Stimulated activated CD4-positive, alpha-beta T cell treated with anti-CD3 and anti-CD28 coated beads, Interleukin-4, amount 100 ng/mL, for 4 hours (primary cell): ENCODE results near the gene SRD5A2.

Source experiments
- DNase-seq, 2 experiments: peaks; one replicate each; pipeline ENCODE4 v3.0.0-alpha.2; 2020

Gene SRD5A2, protein sequence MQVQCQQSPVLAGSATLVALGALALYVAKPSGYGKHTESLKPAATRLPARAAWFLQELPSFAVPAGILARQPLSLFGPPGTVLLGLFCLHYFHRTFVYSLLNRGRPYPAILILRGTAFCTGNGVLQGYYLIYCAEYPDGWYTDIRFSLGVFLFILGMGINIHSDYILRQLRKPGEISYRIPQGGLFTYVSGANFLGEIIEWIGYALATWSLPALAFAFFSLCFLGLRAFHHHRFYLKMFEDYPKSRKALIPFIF

DNA sequence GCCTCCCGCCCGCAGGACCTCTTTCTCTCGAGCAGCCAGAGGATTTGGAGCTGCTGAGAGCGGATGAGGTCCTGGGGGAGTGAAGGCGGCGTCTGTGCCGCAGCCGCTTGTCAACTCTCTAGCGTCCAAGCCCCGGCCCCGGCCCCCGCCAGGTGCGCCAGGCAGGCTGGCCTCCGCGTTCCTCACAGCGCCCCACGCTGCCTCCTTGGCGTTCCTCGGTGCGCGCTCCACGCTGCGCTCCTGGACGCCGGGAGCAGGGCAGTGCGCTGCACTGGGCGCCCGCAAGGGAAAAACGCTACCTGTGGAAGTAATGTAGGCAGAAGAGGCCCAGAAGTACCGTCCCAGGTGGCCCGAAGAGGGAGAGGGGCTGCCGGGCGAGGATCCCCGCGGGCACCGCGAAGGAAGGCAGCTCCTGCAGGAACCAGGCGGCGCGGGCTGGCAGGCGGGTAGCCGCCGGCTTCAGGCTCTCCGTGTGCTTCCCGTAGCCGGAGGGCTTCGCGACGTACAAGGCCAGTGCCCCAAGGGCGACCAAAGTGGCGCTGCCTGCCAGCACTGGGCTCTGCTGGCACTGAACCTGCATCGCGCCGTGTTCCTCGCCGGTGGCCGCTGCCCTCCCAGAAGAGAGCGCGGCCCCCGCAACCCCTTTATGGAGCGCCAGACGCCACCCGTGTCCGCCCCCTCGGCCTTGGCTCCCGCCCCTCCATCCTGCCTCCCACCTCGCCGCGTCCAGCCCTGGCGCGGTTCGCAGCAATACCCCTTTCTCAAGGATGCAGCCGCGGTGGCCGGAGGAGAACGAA, at the start of gene SRD5A2:
TSS of gene SRD5A2 (minus strand) at position 618 of the 797 bp plus-strand sequence. CDS start at position 580, 38 bp downstream.
- no peak for DNase-seq

DNA sequence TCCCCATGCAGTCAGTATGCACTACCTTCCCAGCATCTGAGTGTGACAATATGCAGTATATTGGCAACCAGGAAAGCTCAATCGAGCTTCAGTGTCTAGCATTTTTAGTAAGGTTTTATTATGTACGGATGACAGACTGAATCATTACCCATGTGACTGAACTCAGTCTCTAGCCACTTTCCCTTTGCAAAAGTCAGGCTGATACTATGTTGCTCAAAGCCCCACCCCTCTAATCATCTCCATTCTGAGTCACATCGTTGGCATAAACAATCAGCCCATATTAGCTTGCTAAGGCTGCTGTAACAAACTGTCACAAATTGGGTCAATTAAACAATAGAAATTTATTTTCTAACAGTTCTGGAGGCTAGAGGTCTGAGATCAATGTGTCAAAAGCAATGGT, 25.8 kb upstream of the SRD5A2 start:
- no peak for DNase-seq

DNA sequence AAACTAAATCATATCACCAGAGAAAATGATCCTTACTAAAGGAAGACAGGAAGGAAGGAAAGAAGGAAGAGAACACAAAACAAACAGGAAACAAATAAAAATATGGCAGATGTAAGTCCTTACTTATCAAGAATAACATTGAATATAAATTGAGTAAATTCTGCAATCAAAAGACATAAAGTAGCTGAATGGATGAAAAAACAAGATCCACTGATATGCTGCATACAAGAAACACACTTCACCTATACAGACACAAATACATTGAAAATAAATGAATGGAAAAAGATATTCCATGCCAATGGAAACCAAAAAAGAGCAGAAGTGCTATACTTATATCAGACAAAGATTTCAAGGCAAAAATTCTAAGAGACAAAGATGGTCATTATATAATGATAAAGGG, 18.0 kb upstream of the SRD5A2 start:
- DNase-seq = no peak

DNA sequence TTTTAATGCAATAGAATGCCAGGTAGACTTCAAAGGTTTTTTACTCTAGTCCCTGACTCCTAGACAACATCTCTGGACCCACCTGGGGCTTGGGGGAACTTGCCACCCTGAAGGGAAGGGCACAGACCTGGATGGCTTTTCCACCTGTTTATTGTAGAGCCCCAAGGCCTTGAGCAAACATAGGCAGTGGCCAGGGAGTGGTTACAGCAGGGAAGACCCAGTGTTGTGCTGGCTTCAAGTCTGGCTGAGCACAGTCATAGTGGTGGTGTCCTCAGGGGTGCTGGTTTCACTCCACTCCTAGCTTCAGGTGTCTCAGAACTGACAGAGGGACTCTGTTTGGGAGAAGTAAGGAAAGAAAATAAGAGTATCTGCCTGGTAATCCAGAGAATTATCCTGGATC, 5.5 kb upstream of the SRD5A2 start:
- no peak for DNase-seq

DNA sequence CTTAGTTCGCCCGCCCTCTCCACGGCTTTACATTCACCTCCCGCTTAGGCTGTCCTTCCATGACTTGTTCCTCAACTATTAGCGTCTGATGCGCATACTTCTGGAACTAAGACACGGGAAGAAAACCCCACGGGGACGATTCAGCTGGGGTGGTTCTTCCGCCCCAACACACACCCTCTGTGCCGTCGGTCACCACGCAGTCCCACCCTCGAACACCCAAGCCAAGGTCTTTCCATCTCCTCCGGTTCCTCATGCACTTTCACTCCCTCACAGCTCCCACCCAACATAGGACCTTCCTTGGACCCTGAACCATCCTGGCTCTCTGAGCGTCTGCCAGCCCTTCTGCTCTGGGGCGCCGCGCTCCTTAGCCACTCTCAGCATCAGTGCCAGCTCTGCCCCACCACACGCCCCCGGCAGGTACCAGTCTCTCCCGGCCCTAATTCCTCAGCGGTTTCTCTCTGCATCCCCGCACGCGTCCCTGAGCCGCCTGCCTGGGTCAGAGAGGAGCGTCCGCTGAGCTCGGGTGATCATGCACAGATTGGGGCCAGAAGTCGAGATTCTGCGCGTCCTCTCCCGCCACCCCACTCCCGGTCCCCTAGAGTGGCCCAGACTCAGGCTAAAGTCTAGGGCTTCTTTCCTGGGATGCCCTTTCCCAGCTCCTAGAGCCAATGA, 522 bp upstream of the SRD5A2 start:
- no peak for DNase-seq

DNA sequence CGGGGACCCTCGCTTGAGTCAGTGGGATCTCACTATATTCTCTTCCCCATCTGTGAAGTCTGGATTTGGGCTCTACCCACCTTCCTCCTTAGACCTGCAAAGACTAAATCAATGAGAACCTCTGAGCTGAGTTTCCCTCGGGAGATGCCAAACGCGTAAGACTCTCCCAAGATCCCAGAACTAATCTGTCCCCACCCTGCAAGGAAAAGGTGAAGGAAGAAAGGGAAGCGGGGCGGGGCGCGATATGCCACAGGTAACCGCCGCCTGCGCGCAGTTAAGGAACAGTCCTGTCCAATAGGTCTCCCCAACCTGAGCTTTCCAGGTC, 780 bp downstream of the SRD5A2 start:
- DNase-seq = no peak

DNA sequence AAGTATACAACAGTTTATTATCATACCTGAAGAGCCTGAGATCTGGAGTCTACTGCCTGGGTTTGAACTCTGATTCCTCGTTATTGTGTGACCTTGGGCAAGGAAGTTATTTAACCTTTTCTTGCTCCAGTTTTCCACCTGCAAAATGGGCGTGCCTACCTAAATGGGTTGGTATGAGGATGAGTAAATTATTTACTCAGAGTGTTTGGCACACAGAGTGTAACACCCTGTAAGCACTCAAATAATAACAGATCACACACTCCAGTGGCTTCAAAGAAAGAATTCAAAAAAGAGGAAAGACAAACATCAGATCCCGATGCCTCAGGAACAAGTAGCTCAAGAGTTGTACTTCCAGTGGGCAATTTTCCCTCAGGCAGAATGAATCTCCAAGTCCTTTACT, 2.4 kb downstream of the SRD5A2 start:
- DNase-seq = no peak

DNA sequence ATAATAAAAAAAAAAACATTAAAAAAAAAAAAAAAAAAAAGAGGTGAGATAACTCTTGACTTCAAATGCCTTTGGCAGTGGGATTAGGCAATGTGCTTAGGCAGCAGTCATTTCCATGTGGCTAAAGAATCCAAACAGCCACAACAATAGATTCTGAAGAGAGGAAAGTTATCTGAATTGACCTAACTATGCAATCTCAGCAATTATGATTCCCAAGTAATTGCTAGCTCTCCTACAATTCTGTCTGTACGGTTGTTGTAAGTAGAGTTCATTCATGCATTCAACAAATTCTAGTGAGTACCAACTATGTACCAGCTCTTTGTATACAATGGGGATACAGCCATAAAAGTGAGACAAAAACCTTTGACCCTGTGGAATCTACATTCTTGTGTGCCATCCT, 3.6 kb downstream of the SRD5A2 start:
- no peak for DNase-seq

DNA sequence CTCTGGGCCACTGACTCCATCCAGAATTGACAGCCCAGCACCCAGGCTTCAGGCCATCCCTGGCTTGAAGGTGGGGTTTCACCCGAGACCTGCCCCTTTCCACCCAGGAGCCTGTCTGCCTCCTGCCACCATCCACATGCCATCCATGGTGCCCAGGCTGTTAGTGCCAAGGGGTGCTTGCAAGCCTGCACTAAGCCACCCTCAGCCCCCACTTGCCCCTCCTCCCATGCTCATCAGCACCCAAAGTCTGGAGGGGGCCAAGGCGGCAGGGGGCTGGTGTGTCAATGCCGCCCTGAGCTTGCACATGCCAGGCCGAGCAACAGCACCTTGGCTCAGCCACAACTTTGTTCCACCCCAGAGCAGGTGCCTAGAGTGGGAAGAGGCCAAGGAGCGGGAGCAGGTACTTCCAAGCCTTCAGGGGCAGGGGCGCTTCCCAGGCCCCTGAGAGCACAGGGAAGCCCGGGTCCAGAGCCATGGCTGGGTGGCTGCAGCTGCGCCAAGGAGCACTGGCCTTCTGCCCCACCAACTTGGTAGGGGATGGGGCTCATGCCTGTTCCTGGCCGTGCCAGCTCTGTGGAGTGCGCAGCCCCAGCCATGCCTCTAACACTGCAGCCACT, 12.0 kb downstream of the SRD5A2 start:
- no peak for DNase-seq

DNA sequence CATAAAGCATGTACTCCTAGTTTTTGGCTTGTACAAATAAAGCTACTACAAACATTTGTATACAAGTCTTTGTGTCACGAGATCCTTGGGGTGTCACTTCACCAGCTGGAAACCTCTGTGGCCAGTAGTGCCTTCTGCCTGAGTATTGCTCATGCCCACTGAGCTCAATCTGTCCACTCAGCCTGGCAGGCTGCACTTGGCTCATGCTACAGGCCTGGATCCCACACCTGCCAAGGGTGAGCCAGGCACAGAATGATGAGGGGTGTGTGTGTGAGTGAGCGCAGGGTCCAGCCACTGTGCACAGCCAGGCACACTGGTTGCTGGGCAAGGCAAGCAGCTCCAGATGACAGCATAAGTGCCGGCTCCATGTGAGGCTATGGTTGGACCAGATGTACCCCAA, 13.1 kb downstream of the SRD5A2 start:
- no peak for DNase-seq

DNA sequence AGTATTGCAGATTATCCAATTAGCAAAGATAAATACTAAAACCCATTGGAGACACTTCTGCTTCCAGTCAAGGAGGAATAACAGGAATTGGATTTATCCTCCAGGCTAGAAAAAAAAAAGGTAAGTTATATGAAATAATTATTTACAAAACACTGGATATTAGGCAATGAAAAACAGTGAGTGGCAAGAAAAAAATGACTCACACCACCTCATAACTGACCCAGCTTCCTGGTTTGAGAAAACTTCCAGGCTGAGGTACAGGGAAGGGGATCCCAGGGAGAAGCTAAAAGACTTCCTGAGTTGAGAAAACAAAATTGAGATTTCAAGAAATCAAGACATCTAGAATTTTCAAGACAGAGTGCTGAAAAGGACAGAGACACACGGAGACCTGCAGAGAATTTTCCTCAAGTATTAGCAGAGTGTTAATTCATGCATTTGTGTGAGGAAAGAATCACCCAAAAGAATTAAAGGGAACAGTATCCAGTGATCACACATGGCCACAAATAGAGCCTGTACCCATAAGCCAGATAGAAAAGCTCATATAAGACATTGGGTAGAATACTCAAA, 17.4 kb downstream of the SRD5A2 start:
- DNase-seq = no peak

DNA sequence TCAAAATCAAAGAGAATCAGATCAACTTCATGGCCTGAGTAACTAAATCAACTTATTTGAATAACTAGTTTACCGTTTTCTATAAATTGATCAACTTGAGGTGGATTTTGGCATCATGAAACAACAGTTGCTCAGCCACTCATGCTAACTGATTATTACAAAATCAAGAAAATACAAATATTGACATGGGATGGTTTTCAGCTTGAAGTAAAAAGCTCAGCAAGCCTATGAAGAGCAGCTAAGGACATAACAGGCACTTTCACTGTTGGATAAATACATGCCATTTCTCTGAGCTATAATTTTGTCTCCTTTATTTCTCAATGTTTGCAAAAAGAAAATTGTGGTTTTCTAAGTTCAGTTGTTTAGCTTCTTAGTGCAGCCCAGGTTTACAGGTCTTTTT, 18.9 kb downstream of the SRD5A2 start:
- no peak for DNase-seq

DNA sequence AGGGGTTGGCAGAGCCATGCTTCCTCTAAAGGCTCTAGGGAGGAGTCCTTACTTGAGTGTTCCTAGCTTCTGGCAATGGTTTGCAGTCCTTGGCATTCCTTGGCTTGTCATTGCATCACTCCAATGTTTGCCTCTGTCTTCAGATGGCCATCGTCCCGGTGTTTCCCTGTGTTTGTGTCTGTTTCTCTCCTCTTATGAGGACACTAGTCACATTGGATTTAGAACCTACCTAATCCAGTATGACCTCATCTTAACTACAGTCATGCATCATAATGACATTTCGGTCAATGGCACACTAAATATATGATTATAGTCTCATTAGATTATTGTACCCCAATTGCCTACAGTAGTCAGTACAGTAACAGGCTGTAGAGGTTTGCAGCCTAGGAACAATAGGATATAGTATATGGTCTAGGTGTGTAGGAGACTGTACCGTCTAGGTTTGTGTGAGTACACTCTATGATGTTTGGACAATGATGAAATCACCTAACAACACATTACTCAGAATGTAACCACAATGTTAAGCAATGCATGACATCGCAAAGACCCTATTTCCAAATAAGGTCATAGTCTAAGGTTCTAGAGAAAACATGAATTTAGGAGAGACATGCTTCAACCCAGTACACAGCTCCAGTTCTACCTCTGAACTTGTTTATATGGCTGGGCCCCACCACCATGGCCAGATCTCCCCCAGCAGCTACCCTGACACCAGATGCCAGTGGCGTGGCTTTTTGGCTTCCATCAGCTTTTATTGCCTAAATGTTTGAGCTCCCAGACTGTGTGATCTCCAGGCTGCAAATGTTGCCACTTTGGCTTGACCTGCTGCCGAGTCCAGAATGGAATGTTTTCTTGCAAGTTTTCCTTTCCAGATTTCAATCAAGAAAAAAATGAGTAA, 22.1 kb downstream of the SRD5A2 start:
- no peak for DNase-seq

DNA sequence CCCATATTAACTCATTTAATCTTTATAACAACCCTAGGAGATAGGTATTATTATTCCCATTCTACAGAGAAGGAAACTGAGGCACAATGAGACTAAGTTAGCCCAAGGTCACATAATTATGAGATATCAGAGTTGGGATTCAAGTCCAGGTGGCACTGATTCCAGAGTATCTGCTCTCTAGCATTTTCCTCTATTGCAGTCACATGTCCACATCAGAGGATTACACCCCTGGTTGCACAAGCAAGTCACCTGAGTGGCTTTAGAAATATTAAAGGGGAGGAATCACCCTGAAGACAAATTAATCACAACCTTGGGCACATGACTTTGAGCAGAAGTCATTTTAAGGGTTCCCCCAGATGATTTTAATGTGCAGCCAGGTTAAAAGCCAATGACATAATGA, 23.8 kb downstream of the SRD5A2 start:
- no peak for DNase-seq

DNA sequence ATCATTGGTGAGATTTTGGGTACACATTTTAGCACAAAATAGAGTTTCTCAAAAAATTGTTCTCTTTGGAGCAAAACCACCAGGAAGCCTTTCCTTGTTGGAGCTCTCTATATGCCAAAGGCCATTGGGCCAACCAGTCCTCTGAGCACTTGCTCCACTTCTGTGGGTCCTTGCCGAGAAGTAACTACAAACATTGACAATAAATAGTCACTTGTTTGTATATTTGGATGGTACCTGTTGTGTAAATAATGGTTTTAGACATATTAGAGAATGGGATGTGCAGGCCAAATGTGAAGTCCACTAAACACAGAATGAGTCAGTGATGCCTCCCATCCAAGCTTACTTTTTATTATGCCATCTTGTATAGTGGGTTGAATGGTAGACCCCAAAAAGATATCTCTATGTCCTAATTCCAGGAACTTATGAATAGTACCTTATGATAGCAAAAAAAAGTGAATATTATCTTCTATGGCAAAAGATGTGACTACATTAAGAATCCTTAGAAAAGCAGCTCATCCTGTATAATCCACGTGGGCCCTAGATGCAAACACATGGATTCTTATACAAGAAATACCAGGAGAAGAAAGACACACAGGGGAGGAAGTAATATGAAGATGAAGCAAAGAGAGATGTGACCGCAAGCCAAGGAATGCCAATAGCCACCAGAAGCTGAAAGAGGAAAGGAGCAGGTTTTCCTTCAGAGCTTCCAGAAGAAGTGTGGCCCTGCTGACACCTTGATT, 24.6 kb downstream of the SRD5A2 start:
- DNase-seq = no peak

DNA sequence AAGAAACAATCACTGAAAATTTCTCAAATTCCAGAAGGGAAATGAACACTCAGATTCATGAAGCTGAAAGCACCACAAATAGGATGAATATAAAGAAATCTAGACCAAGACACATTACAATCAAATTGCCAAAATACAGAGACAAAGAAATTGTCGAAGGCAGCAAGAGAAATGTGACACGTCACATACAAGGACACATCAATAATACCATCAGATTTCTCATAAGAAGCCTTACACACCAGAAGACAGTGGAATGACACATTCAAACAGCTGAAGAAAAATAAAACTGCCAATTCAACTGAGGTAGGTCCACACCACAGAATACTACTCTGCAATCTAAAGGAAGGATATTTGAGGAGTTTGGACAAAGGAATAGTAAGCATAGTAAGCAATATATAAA, 27.4 kb downstream of the SRD5A2 start:
- DNase-seq = no peak

DNA sequence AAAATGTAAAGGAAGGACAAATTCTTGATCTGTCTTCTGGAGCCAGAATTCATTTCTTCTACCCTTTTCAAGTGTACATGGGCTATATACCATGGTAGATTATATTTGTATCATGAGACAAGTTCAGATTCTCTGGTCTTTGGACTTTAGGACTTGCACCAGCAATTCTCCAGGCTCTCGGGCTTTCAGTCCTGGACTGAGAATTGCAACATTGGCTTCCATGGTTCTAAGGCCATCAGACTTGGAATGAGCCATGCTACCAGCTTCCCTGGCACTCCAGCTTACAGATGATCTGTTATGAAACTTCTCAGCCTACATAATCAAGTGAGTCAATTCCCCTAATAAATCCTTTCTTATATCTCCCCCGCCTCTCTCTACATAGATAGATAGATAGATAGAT, 33.3 kb downstream of the SRD5A2 start:
- no peak for DNase-seq

DNA sequence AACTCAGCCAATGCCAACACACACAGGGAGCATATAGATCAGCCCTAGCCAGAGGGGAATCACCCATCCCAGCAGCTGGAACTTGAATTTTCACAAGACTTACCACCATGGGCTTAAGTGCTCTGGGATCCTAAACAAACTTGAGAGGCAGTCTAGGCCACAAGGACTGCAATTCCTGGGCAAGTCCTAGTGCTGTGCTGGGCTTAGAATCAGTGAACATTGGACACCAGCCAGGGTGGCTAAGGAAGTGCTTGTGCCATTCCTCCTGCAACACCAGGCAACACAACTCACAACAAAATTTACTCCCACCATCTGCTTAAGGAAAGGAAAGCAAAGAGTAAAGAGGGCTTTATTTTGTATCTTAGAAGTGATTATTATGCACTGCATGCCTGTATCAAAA, 38.9 kb downstream of the SRD5A2 start:
- DNase-seq = no peak

DNA sequence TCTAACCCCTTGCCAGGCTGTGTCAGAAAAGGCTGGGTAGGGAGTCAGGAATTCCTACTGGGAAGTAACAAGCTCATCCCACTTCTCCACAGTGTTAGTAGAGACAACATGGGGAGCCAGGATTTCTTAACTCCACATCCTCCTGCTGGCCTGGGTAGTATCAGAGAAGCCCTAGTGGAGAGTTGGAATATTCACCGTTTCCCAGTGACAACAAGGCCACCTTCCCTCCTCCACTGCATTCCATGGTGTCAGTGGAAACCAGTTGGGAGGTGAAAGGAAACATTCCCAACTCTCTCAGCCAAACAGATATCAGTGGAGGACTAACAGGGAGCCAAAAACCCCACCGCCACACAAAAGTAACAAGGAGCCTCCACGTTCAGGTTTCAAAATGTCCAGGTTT, 41.2 kb downstream of the SRD5A2 start:
- no peak for DNase-seq

DNA sequence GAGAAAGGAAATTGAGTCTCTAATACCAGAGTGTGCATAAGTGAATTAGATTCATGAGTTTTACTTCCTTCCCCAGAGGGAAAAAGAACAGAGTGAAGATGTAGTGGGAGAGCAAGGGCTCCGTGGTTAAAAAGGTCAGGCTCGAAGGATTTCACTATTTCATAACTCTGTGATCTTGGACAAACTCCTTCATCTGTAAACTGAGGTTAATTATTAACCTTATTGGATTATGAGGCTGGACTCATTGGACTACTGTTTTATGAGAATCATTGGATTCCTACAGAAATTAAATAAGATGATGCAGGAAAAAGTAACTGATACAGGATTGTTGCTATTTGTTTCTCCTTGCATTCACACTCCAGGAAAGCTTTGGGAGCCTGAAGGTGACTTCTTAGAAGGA, 45.0 kb downstream of the SRD5A2 start:
- DNase-seq = no peak

DNA sequence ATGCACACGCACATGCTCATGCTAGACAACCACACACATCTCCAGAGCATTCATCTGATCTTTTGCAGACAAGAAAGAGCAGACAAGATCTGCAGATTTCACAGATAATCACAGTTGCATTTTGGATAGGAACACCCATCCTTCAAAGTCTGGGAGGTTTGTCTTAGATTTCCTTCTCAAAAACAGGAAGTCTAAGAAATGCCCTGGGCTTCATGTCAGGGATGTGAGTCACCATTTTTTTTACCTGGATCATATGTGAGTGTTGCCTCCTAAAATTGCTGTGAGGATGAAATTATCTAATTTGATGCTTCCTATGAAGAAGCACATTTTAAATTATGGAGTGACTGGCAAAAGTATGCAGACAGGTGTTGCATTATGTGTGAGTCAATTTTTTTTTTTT, 46.1 kb downstream of the SRD5A2 start:
- no peak for DNase-seq

DNA sequence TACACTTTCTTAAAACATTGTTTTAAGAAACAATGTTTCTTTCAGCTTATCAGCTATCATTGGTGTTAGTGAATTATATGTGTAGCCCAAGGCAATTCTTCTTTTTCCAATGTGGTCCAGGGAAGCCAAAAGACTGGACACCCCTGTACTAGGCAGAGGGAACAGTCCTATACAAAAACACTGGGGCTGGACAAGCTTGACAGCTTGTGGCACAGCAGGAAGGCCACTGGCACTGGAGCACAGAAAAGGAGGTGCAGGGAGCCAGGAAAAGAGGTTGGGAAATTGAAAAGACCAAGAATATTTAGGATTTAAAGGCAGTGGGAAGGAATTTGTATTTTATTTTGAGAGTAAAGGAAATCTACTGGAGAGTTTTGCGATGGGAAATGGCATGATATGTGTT, 47.7 kb downstream of the SRD5A2 start:
- DNase-seq = no peak
